ENCODE results near the gene NCOA7. TPM values are rescaled to one million over a fixed set of nuclear protein-coding genes. Genes with fewer than 3 reads are reported as not detected.

Gene NCOA7
- total RNA-seq, 6 experiments from 2014 or later = 11.4 to 71.8 (median 23.0) TPM

GRCh38 chr6:125759959-125760457 is 30.8 kb upstream of the NCOA7 start:
- H3K36me3 ChIP-seq = peaks cover 0 to 8% (median 0%) of the 10 kb centered on the region in 4 donors
- no peak overlapping the region for H3K4me3 ChIP-seq
- DNase-seq = no peak
- intact Hi-C loops (cut with DNase I) = loop anchor here (10.0 kb wide), 1 partner anchor 445 kb away; no protein-coding TSS in a partner anchor
- TF ChIP-seq, protein P1, sequence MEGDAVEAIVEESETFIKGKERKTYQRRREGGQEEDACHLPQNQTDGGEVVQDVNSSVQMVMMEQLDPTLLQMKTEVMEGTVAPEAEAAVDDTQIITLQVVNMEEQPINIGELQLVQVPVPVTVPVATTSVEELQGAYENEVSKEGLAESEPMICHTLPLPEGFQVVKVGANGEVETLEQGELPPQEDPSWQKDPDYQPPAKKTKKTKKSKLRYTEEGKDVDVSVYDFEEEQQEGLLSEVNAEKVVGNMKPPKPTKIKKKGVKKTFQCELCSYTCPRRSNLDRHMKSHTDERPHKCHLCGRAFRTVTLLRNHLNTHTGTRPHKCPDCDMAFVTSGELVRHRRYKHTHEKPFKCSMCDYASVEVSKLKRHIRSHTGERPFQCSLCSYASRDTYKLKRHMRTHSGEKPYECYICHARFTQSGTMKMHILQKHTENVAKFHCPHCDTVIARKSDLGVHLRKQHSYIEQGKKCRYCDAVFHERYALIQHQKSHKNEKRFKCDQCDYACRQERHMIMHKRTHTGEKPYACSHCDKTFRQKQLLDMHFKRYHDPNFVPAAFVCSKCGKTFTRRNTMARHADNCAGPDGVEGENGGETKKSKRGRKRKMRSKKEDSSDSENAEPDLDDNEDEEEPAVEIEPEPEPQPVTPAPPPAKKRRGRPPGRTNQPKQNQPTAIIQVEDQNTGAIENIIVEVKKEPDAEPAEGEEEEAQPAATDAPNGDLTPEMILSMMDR (IDR thresholded peaks at IDR 0.05) = no peak
- no peak for TF ChIP-seq POLR2A (IDR thresholded peaks at IDR 0.05)
- H3K4me1 ChIP-seq = no peaks in the 10 kb centered on the region
- H3K27me3 ChIP-seq = no peaks in the 10 kb centered on the region
- H3K27ac ChIP-seq = no peak overlapping the region
- 75% methylated on average over 5 of the region's 5 CpGs for WGBS (ENCODE audit: insufficient coverage, low coverage, low lambda C conversion rate, missing lambda C conversion rate)
- no peaks in the 10 kb centered on the region for H3K9me3 ChIP-seq
- no peak for ATAC-seq

- H3K4me1 ChIP-seq = no peaks in the 10 kb centered on the region
- no peak for DNase-seq
- H3K36me3 ChIP-seq = peaks cover 0 to 6% (median 0%) of the 10 kb centered on the region in 4 donors
- TF ChIP-seq POLR2A (IDR thresholded peaks at IDR 0.05) = no peak
- TF ChIP-seq, protein P1 (IDR thresholded peaks at IDR 0.05) = no peak
- intact Hi-C loops (cut with DNase I) = loop anchor here (10.0 kb wide), 1 partner anchor 449 kb away; no protein-coding TSS in a partner anchor
- ATAC-seq = no peak
- no peaks in the 10 kb centered on the region for H3K27me3 ChIP-seq
- H3K27ac ChIP-seq = no peak overlapping the region
- WGBS (ENCODE audit: insufficient coverage, low coverage, low lambda C conversion rate, missing lambda C conversion rate) = 50% methylated on average over 2 of the region's 2 CpGs
- H3K4me3 ChIP-seq = no peak overlapping the region
- no peaks in the 10 kb centered on the region for H3K9me3 ChIP-seq
These were observed 26.6 kb upstream of the NCOA7 start for GRCh38 chr6:125764121-125764671.

DNA sequence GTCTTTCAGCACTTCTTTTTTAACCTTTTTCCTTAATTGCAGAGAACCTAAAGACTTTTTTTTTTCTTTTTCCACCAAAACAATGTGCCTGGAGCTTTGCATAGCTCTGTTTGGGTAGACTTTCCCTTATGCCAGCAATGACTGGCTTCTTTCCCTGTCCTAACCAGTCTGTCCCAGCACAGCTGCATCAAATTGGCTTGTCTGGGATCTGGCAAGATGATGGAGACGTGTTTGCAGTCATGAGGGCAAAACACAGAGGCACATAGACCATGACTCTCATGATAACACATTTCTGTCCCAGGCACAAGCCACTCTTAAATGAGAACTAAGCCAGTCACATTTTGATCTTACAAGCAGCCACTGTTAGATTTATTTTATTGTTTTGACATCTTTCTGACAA is 24.8 kb upstream of the NCOA7 start:
- Histone ChIP-seq H3K27me3 (no peaks in the 10 kb centered on the region), H3K4me1 (no peaks in the 10 kb centered on the region), H3K36me3 (no peaks in the 10 kb centered on the region), H3K27ac (no peak overlapping the region), H3K4me3 (no peak overlapping the region), H3K9me3 (no peaks in the 10 kb centered on the region)
- DNase-seq (no peak), ATAC-seq (no peak)
- intact Hi-C loops (cut with DNase I) = loop anchor here (10.0 kb wide), 1 partner anchor 451 kb away; no protein-coding TSS in a partner anchor
- TF ChIP-seq, protein P1 (IDR thresholded peaks at IDR 0.05) = no peak
- 50% methylated on average over 1 of the region's 1 CpG for WGBS (ENCODE audit: insufficient coverage, low coverage, low lambda C conversion rate, missing lambda C conversion rate)

GRCh38 chr6:125766641-125767040 is 24.1 kb upstream of the NCOA7 start:
- ATAC-seq = no peak
- H3K4me3 ChIP-seq = no peak overlapping the region
- 67% methylated on average over 4 of the region's 4 CpGs for whole genome bisulfite sequencing (ENCODE audit: insufficient coverage, low coverage, low lambda C conversion rate, missing lambda C conversion rate)
- H3K27ac ChIP-seq = no peak overlapping the region
- H3K36me3 ChIP-seq = no peaks in the 10 kb centered on the region
- no peaks in the 10 kb centered on the region for H3K27me3 ChIP-seq
- no peaks in the 10 kb centered on the region for H3K4me1 ChIP-seq
- intact Hi-C loops (cut with DNase I) = loop anchor here (10.0 kb wide), 1 partner anchor 452 kb away; no protein-coding TSS in a partner anchor
- no peak for TF ChIP-seq POLR2A (IDR thresholded peaks at IDR 0.05)
- TF ChIP-seq, protein P1 (IDR thresholded peaks at IDR 0.05) = no peak
- H3K9me3 ChIP-seq = no peaks in the 10 kb centered on the region
- no peak for DNase-seq

All from right lobe of liver (tissue), 6 donors.